Stimulated activated CD8-positive, alpha-beta memory T cell treated with anti-CD3 and anti-CD28 coated beads, Interleukin-7, amount 100 ng/mL, for 48 hours (primary cell): Measurements from ENCODE around the gene CERS3.

Experiments used
- DNase-seq, 2 donors: peaks; one replicate each; pipeline ENCODE4 v3.0.0-alpha.2; 2020; ENCODE audit warnings: low read depth in 1 of 2; ENCODE audit errors: extremely low read depth in 1 of 2

CERS3 gene

DNA sequence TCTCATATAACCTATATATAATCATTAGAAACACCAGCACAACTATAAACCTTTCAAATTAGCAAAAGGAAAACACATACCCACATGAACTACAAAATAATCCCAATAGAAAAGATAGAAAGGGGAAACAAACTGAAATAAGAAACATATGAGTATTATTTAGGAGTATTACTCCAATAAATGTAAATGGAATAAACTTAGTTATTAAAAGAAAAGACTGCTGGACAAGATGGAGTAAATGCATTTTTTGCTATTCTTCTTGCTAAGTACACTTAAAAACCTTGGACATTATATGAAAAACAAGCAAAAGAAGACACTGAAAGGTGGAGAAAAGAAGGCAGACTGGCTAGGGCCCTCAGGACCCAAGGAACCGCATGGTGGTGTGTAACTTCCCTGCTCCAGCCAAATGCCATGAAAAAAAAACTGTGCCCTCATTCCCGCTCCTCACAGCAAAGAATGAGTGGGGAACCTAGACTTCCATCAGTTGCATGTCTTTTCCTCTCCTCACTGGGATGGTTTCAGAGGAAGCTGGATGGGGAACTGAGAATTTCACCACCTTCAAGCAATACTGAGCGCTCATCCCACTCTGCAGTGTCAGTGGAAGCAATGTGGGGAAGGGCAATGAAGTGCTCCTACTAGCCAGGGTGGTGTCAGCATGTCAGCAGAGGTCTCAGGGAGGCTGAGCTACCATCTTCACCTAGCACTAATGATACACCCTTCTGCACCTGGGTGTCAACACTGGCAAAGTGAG lies 143.3 kb downstream of the CERS3 start:
- DNase-seq: no peak

- DNase-seq: no peak
Observed at GRCh38 chr15:100384108-100384410, 144.7 kb downstream of the CERS3 start.

GRCh38 chr15:100383302-100384107 lies 145.2 kb downstream of the CERS3 start:
- DNase-seq: no peak

GRCh38 chr15:100373942-100374341 lies 154.8 kb downstream of the CERS3 start:
- DNase-seq: no peak

GRCh38 chr15:100373120-100373896 lies 155.4 kb downstream of the CERS3 start:
- DNase-seq: no peak

- DNase-seq: no peak
Observed at GRCh38 chr15:100372739-100373119, 156.0 kb downstream of the CERS3 start.

DNA sequence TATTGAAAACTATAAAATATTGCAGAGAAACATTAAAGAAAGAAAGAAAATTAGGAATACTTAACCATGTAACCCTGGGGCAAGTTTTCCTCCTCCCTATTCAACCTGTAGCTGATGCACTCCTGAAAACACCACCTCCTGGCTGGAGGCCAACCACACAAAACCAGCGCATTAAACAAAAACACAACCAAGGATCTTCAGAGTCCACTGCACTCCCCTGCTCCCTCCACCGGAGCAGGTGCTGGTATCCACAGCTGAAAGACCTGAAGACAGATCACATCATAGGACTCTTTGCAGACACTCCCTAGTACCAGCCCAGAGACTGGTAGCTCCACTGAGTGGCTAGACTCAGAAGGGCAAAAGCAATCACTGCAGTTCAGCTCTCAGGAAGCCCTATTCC lies 173.4 kb downstream of the CERS3 start:
- no peak for DNase-seq

- no peak for DNase-seq
Observed at GRCh38 chr15:100353449-100353848, 175.3 kb downstream of the CERS3 start.

GRCh38 chr15:100350434-100351226 lies 178.1 kb downstream of the CERS3 start:
- DNase-seq: no peak
